Measurements from ENCODE around the gene IL22RA1.

Gene IL22RA1

DNA sequence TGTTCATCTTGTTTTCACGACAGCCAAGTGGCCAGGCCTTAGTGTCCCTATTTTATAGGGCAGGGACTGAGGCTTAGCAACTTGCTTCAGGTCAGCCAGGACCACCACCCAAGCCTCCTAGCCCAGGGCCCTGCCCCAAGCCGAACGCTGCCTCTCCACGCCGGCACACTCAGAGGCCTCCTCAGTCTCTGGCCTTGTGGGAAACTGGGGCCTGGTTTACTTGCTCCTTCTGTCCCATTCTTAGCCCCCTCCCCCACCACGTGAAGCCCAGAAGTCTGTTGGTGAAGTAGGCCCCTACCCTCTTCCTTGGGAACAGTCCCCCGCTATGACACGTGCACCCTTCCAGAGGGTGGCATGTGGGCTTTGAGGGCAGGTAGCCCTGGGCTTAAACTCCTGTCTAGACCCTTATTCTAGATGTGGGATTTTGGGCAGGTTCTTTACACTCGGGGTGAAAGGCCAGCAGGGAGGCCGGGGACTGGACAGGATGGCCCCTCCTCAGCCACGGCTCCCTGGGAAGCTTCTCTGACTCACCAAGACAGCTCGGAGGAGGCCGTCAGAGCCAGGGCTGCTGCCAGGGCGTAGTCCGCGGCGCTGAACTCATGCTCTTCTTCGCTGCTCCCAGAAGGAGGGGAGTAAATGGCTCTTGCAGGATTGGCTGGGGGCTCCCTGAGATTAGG is 35.3 kb downstream of the IL22RA1 start:
- TF ChIP-seq, protein P1, sequence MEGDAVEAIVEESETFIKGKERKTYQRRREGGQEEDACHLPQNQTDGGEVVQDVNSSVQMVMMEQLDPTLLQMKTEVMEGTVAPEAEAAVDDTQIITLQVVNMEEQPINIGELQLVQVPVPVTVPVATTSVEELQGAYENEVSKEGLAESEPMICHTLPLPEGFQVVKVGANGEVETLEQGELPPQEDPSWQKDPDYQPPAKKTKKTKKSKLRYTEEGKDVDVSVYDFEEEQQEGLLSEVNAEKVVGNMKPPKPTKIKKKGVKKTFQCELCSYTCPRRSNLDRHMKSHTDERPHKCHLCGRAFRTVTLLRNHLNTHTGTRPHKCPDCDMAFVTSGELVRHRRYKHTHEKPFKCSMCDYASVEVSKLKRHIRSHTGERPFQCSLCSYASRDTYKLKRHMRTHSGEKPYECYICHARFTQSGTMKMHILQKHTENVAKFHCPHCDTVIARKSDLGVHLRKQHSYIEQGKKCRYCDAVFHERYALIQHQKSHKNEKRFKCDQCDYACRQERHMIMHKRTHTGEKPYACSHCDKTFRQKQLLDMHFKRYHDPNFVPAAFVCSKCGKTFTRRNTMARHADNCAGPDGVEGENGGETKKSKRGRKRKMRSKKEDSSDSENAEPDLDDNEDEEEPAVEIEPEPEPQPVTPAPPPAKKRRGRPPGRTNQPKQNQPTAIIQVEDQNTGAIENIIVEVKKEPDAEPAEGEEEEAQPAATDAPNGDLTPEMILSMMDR (conservative IDR thresholded peaks at IDR 0.05; ENCODE audit: low read length), result no peak
- H3K27me3 ChIP-seq (ENCODE audit: insufficient read depth, low read length, poor library complexity, severe bottlenecking), result no peaks in the 10 kb centered on the region
- no peaks in the 10 kb centered on the region for H3K79me2 ChIP-seq (ENCODE audit: insufficient read depth, low read length)
- no peaks in the 10 kb centered on the region for H3K9me2 ChIP-seq (replicated peaks; ENCODE audit: low read depth, low read length)
- no peak overlapping the region for H3K9ac ChIP-seq (ENCODE audit: low read depth, low read length, poor library complexity, severe bottlenecking)
- no peak overlapping the region for H2AFZ ChIP-seq (ENCODE audit: low read length)
- H3K4me3 ChIP-seq (ENCODE audit: low read length, poor library complexity, severe bottlenecking), result no peak overlapping the region
- no peak overlapping the region for H3K4me2 ChIP-seq (ENCODE audit: low read depth, low read length, poor library complexity, severe bottlenecking)
- no peaks in the 10 kb centered on the region for H3F3A ChIP-seq (ENCODE audit: low read depth)
- H3K4me1 ChIP-seq (ENCODE audit: insufficient read depth, low read length, poor library complexity, severe bottlenecking), result peaks cover 5% of the 10 kb centered on the region
- H4K20me1 ChIP-seq (ENCODE audit: insufficient read depth, low read length, poor library complexity, severe bottlenecking), result no peaks in the 10 kb centered on the region
- H3K9me3 ChIP-seq (ENCODE audit: insufficient read depth, low read depth, low read length), result no peaks in the 10 kb centered on the region
- no peaks in the 10 kb centered on the region for H3K36me3 ChIP-seq (ENCODE audit: insufficient read depth, low read length)

DNA sequence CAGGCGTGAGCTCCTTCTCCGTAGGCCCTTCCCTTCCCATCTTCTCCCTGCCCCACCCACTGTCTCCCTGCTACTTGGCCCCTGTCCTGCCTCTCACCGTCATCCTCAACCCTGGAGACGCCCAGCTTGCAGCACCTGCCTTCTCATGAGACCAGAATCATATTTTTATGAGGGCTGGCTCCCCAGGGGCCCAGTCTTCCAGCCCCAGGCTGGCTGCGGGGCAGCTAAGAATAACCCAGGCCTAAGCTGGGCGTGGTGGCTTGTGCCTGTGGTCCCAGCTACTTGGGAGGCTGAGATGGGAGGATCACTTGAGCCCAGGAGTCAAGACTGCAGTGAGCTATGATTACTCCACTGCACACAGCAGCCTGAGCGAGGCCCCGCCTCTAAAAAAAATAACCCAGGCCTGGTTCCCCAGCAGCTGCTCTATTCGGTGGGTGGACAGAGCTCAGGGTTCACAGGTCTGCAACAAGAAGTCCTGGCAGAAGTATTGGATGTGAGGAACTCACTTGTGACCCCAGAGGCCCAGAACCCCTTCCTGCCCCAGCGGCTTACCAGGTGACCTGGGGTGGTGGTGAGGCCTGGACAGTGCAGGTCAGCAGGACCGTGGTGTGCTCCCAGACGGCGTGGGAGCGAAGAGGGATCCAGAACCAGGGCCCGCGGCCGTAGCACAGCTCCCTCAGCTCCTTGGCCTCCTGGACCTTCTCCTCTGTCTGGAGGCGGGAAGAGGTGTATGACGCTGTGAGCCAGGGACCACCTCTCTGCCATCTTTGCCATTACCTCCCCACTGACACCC is 37.4 kb downstream of the IL22RA1 start:
- no peaks in the 10 kb centered on the region for H3K9me2 ChIP-seq (replicated peaks; ENCODE audit: low read depth, low read length)
- H3K4me2 ChIP-seq (ENCODE audit: low read depth, low read length, poor library complexity, severe bottlenecking), result no peak overlapping the region
- H3K4me3 ChIP-seq (ENCODE audit: low read length, poor library complexity, severe bottlenecking), result no peak overlapping the region
- H2AFZ ChIP-seq (ENCODE audit: low read length), result 0 out of 2 replicates have a peak overlapping the region, but pooled peaks have one; percentile 49
- no peaks in the 10 kb centered on the region for H3K4me1 ChIP-seq (ENCODE audit: insufficient read depth, low read length, poor library complexity, severe bottlenecking)
- TF ChIP-seq, protein P1 (conservative IDR thresholded peaks at IDR 0.05; ENCODE audit: low read length), result no peak
- no peak for TF ChIP-seq EZH2phosphoT487 (IDR thresholded peaks at IDR 0.05; ENCODE audit: borderline replicate concordance)
- H3F3A ChIP-seq (ENCODE audit: low read depth), result no peaks in the 10 kb centered on the region
- no peaks in the 10 kb centered on the region for H4K20me1 ChIP-seq (ENCODE audit: insufficient read depth, low read length, poor library complexity, severe bottlenecking)
- H3K27me3 ChIP-seq (ENCODE audit: insufficient read depth, low read length, poor library complexity, severe bottlenecking), result no peaks in the 10 kb centered on the region
- no peak overlapping the region for H3K9ac ChIP-seq (ENCODE audit: low read depth, low read length, poor library complexity, severe bottlenecking)
- no peaks in the 10 kb centered on the region for H3K79me2 ChIP-seq (ENCODE audit: insufficient read depth, low read length)
- no peaks in the 10 kb centered on the region for H3K9me3 ChIP-seq (ENCODE audit: insufficient read depth, low read depth, low read length)
- no peaks in the 10 kb centered on the region for H3K36me3 ChIP-seq (ENCODE audit: insufficient read depth, low read length)

DNA sequence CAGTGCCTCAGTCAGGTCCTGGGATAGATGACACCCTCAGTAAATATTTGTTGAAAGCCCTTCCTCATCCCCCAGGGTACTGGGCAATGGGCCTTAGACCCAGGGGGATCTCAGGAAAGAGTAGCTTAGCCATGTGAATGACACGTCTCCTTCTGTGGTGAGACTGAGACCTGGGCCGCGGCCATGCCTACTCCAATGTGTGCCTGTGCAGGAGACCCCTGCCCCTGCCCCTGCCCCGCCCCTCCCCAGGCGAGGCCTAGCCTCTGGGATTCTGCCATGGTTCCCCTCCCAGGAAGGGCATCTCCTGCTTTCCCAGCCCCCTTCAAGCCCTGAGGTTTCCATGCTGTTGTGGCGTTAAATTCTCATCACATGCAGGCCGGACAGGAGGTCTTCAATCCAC is 38.1 kb downstream of the IL22RA1 start:
- Histone ChIP-seq H3K4me1 (ENCODE audit: insufficient read depth, low read length, poor library complexity, severe bottlenecking) (no peaks in the 10 kb centered on the region), H4K20me1 (ENCODE audit: insufficient read depth, low read length, poor library complexity, severe bottlenecking) (no peaks in the 10 kb centered on the region), H2AFZ (ENCODE audit: low read length) (0 out of 2 replicates have a peak overlapping the region, but pooled peaks have one; percentile 49)

More for the DNA sequence above, 38.1 kb downstream of the IL22RA1 start:
- Histone ChIP-seq H3K79me2 (ENCODE audit: insufficient read depth, low read length) (no peaks in the 10 kb centered on the region), H3K9me3 (ENCODE audit: insufficient read depth, low read depth, low read length) (no peaks in the 10 kb centered on the region), H3K36me3 (ENCODE audit: insufficient read depth, low read length) (no peaks in the 10 kb centered on the region), H3K9me2 (replicated peaks; ENCODE audit: low read depth, low read length) (no peaks in the 10 kb centered on the region), H3K4me2 (ENCODE audit: low read depth, low read length, poor library complexity, severe bottlenecking) (no peak overlapping the region), H3K9ac (ENCODE audit: low read depth, low read length, poor library complexity, severe bottlenecking) (no peak overlapping the region), H3K27me3 (ENCODE audit: insufficient read depth, low read length, poor library complexity, severe bottlenecking) (no peaks in the 10 kb centered on the region), H3K4me3 (ENCODE audit: low read length, poor library complexity, severe bottlenecking) (no peak overlapping the region), H3F3A (ENCODE audit: low read depth) (no peaks in the 10 kb centered on the region)
- TF ChIP-seq EZH2phosphoT487 (IDR thresholded peaks at IDR 0.05; ENCODE audit: borderline replicate concordance), result no peak
- TF ChIP-seq, protein P1 (conservative IDR thresholded peaks at IDR 0.05; ENCODE audit: low read length), result no peak

Measured in Loucy (cell line).